ENCODE results near the gene CCDC150. TPM values are rescaled to one million over a fixed set of nuclear protein-coding genes. Genes with fewer than 3 reads are reported as not detected.

The CCDC150 gene
- 1 to 10 TPM; 2.1 to 5.3 (median 3.1) TPM for total RNA-seq
- long read RNA-seq, donor 1: 0 reads
- long read RNA-seq, donor 2, partial matches to known transcripts: 0 of 1 reads
- long read RNA-seq, donor 2, other reads (novel, unspliced or antisense): 1 of 1 reads

DNA sequence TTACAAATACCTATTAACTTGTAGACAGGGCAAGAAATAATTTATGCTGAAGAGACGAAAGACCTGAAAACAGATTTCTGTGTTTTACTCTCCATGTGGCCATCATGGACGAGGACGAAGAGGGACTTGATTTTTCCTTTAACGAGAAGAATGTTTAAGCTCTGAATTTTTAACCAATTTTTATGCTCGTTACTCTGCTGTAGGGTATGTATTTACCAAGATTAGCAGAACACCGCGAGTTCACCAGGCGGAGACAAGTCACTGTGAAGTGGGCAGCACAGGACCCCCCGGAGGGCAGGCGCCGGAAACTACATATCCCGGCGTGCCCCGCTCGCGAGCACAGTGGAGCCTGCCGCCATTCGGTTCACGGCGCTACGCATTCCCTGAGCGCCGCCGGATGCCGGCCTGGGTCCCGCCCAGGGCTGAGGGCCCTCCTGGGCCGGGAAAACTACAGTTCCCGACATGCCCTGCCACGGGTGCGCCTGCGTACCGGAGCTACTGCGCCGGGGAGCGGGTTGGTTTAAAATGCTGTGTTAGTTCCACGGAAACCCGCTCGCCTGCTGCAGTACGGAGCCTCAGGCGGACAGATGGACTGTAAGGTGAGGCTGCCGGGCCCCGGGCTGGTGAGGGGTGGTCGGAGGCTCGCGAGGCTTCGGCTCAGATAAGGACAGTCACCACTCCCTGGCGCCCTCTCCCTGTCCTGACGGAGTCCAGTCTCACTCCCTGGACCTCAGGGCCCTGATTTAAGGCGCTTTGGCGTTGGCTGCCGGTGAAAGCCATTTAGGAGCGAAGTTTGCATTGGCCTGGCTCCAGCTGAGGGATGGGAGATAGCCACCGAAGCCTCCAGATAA is at the start of gene CCDC150:
Gene CCDC150 (plus strand): TSS at position 536 of the 851 bp plus-strand sequence. CDS start 52 bp downstream, at position 588.
- TF ChIP-seq, protein P1, sequence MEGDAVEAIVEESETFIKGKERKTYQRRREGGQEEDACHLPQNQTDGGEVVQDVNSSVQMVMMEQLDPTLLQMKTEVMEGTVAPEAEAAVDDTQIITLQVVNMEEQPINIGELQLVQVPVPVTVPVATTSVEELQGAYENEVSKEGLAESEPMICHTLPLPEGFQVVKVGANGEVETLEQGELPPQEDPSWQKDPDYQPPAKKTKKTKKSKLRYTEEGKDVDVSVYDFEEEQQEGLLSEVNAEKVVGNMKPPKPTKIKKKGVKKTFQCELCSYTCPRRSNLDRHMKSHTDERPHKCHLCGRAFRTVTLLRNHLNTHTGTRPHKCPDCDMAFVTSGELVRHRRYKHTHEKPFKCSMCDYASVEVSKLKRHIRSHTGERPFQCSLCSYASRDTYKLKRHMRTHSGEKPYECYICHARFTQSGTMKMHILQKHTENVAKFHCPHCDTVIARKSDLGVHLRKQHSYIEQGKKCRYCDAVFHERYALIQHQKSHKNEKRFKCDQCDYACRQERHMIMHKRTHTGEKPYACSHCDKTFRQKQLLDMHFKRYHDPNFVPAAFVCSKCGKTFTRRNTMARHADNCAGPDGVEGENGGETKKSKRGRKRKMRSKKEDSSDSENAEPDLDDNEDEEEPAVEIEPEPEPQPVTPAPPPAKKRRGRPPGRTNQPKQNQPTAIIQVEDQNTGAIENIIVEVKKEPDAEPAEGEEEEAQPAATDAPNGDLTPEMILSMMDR (IDR thresholded peaks at IDR 0.05): no peak
- Histone ChIP-seq H3K9me3 (no peaks in the 10 kb centered on the region), H3K4me3 (peak within 1 kb of the TSS; percentile 2), H3K36me3 (ENCODE audit: low read depth) (no peaks in the 10 kb centered on the region), H3K4me1 (ENCODE audit: low read depth) (peaks cover 6% of the 10 kb centered on the region)
- DNase-seq (peak; percentile 94 to 96 (median 95)), ATAC-seq (peak; percentile 100)
- intact Hi-C loops (cut with DNase I, micrococcal nuclease): no loop called here

DNA sequence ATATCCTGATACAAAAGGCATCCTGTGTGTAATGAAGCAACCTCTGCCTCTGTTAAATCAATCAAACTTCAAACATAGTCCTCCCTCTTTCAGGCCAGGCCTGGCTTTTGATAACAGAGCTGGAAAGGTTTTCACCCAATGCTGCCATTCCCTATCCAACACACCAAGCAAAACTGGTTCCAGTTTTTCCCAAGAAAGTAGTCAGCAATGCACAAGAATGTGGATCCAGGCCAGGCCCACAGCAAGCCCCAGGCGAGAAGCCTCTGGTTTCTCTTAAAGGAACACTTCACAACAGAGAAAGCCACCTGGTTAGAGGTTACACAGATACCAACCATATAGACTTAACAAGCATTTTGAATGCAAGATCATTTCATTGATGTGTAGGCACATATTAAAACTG is 49.2 kb upstream of the CCDC150 start:
- DNase-seq (no peak), ATAC-seq (no peak)
- no peaks in the 10 kb centered on the region for H3K36me3 ChIP-seq (ENCODE audit: low read depth)
- TF ChIP-seq, protein P1 (IDR thresholded peaks at IDR 0.05): no peak
- intact Hi-C loops (cut with DNase I, micrococcal nuclease): no loop called here
- no peak overlapping the region for H3K4me3 ChIP-seq
- no peaks in the 10 kb centered on the region for H3K9me3 ChIP-seq
- H3K4me1 ChIP-seq (ENCODE audit: low read depth): peaks cover 2% of the 10 kb centered on the region

DNA sequence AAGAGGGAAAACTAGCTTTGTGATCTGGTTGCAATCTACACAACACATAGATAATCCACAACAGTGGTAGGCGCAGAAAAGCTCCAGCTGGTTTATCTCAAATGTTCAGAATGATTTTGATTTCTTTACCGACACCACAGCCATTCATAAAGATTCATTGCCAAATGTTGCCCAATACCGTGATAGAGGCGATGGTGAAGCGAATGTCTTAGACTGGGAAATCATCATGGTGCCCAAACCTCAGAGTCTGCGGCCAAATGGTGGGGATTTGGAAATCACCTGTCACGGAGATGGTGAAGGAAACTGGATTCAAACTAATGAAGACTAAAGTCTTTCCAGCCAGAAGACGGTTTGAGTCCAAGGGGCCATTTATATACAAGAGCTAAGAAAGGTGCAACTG is 48.5 kb upstream of the CCDC150 start:
- Histone ChIP-seq H3K36me3 (ENCODE audit: low read depth) (no peaks in the 10 kb centered on the region), H3K4me1 (ENCODE audit: low read depth) (peaks cover 2% of the 10 kb centered on the region), H3K9me3 (no peaks in the 10 kb centered on the region), H3K4me3 (no peak overlapping the region)
- DNase-seq: no peak
- no peak for ATAC-seq
- TF ChIP-seq, protein P1 (IDR thresholded peaks at IDR 0.05): no peak
- intact Hi-C loops (cut with DNase I, micrococcal nuclease): no loop called here

DNA sequence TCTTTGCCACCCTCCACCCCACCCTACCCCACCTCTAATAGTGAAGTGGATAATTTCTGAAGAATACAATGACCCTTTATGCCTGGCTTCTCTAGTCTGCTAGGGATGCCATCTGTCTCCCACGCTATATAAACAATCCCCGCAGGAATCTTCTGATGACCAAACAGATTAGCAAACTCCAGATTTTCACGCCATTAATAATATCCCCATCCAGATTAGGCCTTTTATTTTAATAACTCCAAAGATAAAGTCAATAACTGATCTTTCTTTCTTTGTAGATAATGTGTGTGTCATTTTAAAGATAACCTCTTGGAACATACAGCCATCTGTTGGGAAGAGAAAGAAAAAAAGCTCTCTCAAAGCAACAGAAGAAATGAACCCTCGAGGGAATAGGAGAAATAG is 47.9 kb upstream of the CCDC150 start:
- intact Hi-C loops (cut with DNase I, micrococcal nuclease): no loop called here
- H3K4me3 ChIP-seq: no peak overlapping the region
- ATAC-seq: no peak
- no peak for DNase-seq
- H3K4me1 ChIP-seq (ENCODE audit: low read depth): peaks cover 2% of the 10 kb centered on the region
- H3K36me3 ChIP-seq (ENCODE audit: low read depth): no peaks in the 10 kb centered on the region
- TF ChIP-seq, protein P1 (IDR thresholded peaks at IDR 0.05): no peak
- H3K9me3 ChIP-seq: no peaks in the 10 kb centered on the region

DNA sequence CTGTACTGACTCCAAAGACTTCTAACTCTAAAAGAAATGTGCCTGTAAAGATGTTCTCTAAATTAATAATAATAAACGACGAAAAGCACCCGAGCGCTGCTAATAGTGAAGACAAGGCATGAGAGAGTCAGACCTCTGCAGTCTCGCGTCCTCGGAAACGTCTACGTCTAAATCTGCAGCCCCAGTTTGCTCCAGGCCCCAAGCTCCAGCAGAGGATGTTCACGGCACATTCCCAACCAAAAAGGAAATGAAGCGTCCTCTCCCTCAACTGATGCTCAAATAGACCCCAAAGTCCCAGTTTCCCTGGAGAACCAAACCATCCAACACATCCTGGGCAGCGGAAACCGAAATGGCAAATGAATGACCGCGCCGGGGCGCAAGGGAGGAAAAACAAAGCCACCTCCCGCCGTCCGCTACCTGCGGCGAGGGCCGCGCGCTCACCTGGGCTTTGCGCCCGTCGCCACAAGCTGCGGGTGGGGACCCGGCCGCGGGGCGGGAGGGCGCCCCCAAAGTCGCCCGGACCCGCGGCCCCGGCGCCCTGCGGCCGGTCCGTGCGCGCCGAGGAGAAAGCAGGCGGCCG is 47.1 kb upstream of the CCDC150 start:
- TF ChIP-seq, protein P1 (IDR thresholded peaks at IDR 0.05): no peak
- intact Hi-C loops (cut with DNase I, micrococcal nuclease): no loop called here
- ATAC-seq: peak; percentile 24
- DNase-seq: peak; percentile 10 to 32 (median 28)
- Histone ChIP-seq H3K4me1 (ENCODE audit: low read depth) (peaks cover 2% of the 10 kb centered on the region), H3K4me3 (no peak overlapping the region), H3K36me3 (ENCODE audit: low read depth) (no peaks in the 10 kb centered on the region), H3K9me3 (no peaks in the 10 kb centered on the region)
